Measurements from ENCODE around the gene LGR5. TPM values are rescaled to one million over a fixed set of nuclear protein-coding genes. Genes with fewer than 3 reads are reported as not detected.
A peak's percentile ranks its signal among the peaks of the same experiment; 100 is the strongest.

Gene LGR5
- total and polyA plus RNA-seq, 2 donors (not counting 3 experiments of a cell fraction or from before 2014, with no cell fraction given), result not detected

DNA sequence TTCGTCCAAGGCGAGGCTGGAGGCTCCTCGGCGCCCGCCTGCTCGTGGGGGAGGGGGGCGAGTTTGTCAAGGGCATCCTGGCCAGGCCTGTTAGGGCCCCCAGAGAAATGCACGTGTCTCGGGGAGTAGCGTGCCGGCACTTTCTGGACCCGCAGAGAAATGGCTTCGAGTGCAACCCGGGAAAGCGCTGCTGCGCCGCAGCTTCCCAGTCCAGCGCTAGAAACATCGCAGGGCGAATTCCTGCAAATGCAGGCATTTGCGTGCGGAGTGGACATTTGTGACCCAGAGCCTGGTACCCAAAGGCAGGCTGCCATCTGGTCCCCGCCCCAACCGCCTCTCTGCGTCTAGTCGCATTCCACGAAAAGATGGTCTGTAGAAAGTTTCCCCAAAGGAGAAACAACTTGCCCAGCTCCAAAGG, 756 bp downstream of the LGR5 start:
- intact Hi-C loops (cut with micrococcal nuclease) (no loop called here), dilution Hi-C loops (cut with MboI; ENCODE audit: extremely low pct_ligation_motif_present, low sequenced_read_pairs) (no loop called here)
- DNase-seq (ENCODE audit: low read depth, low spot score) (no peak), FAIRE-seq (no peak)
- no peak overlapping the region for H3K4me3 ChIP-seq (replicated peaks in 1 of 3; ENCODE audit: insufficient read depth in 1 of 3, low read depth in 1 of 3, low read length in 3 of 3)
- CTCF ChIA-PET, result interaction anchor here (1.8 kb wide), 1 partner anchor 48 kb away, joined by 4 read pairs; no protein-coding TSS in a partner anchor
- no peak overlapping the region for H3K4me2 ChIP-seq (ENCODE audit: insufficient read depth, low read length)
- peaks cover 41 to 62% of the 10 kb centered on the region in 2 experiments for H3K27me3 ChIP-seq (ENCODE audit: control insufficient read depth in 2 of 2, insufficient read depth in 2 of 2, low read length in 2 of 2)
- H3K9me3 ChIP-seq (replicated peaks; ENCODE audit: control insufficient read depth, insufficient read depth, low read length), result no peaks in the 10 kb centered on the region
- no TSS peak for BruUV-seq (replicated peaks)
- no peaks in the 10 kb centered on the region for H3K36me3 ChIP-seq (ENCODE audit: control insufficient read depth in 2 of 2, extremely low read depth in 1 of 2, insufficient read depth in 2 of 2, low read length in 2 of 2)
- H3K9ac ChIP-seq (replicated peaks; ENCODE audit: extremely low read depth, insufficient read depth, low read length), result no peak overlapping the region
- no peak overlapping the region for H3K27ac ChIP-seq (ENCODE audit: insufficient read depth, low read depth, low read length)
- no peaks in the 10 kb centered on the region for H3K79me2 ChIP-seq (ENCODE audit: control insufficient read depth, insufficient read depth, low read length)
- POLR2A ChIA-PET, result no interaction called here
- H2AFZ ChIP-seq (ENCODE audit: low read depth, low read length), result no peak overlapping the region
- H3K9me1 ChIP-seq (replicated peaks; ENCODE audit: control insufficient read depth, extremely low read depth, insufficient read depth, low read length), result no peaks in the 10 kb centered on the region
- TF ChIP-seq EZH2 (IDR thresholded peaks at IDR 0.05; ENCODE audit: borderline replicate concordance, low read depth, low read length, severe bottlenecking), result peak; percentile 89
- TF ChIP-seq, protein P1, sequence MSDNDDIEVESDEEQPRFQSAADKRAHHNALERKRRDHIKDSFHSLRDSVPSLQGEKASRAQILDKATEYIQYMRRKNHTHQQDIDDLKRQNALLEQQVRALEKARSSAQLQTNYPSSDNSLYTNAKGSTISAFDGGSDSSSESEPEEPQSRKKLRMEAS (IDR thresholded peaks at IDR 0.05; ENCODE audit: insufficient read depth, insufficient read length), result no peak
- H3K4me1 ChIP-seq (ENCODE audit: control insufficient read depth, extremely low read depth, insufficient read depth, low read length), result peaks cover 7% of the 10 kb centered on the region
- no peaks in the 10 kb centered on the region for H4K20me1 ChIP-seq (replicated peaks; ENCODE audit: control insufficient read depth, extremely low read depth, insufficient read depth, low read length)

DNA sequence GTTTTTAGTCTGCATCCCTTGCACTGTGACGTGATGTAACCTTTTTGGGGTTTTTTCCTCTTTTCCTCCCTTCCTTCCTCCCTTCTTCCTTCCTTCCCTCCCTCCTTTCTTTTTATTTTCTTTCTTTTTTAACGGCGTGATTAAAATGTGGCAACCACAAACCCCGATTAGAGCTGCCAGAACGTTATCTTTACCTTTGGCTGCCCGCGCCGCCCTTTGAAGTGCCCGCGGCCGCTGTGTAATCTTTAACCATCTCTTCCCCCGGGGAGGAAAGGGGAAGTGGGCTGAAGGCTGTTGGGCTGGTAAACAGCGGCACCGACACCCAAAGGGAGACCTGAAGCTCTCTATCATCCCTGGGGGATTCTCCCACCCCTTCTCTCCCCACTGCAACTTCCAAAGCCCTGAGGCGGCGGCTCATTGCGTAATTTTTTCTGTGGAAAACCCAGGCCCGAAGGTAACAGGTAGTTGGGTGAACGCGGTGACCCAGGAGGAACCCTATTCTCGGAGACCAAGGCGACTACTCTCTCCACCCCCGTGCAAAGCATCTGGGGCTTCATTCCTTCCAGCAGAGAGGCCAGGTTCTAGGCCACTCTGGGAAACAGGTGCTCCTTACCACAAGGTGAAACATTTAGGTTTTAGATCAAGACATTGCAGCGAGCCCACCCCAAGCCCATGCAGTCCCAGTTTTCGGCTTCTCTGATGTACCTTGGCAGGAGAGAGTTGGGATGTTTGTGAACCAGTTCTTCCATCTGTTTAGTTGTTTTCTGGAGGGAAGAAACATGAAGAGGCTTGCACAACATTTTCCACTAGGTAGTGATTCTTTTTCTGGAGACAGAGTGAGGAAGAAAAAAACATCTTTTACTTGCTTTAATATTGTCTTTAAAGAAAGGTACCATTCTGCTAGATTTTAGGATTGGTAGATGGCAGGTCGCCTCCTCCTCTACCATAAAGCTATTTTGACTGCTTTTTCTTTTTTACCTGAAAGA, 1.5 kb downstream of the LGR5 start:
- no peak overlapping the region for H3K4me2 ChIP-seq (ENCODE audit: insufficient read depth, low read length)
- CTCF ChIA-PET, result no interaction called here
- FAIRE-seq, result no peak

More for the DNA sequence above, 1.5 kb downstream of the LGR5 start:
- Histone ChIP-seq H2AFZ (ENCODE audit: low read depth, low read length) (no peak overlapping the region), H3K36me3 (ENCODE audit: control insufficient read depth in 2 of 2, extremely low read depth in 1 of 2, insufficient read depth in 2 of 2, low read length in 2 of 2) (no peaks in the 10 kb centered on the region), H3K27me3 (ENCODE audit: control insufficient read depth in 2 of 2, insufficient read depth in 2 of 2, low read length in 2 of 2) (peaks cover 41 to 69% of the 10 kb centered on the region in 2 experiments), H3K9me3 (replicated peaks; ENCODE audit: control insufficient read depth, insufficient read depth, low read length) (no peaks in the 10 kb centered on the region), H3K9me1 (replicated peaks; ENCODE audit: control insufficient read depth, extremely low read depth, insufficient read depth, low read length) (no peaks in the 10 kb centered on the region), H3K9ac (replicated peaks; ENCODE audit: extremely low read depth, insufficient read depth, low read length) (no peak overlapping the region), H3K79me2 (ENCODE audit: control insufficient read depth, insufficient read depth, low read length) (no peaks in the 10 kb centered on the region), H3K27ac (ENCODE audit: insufficient read depth, low read depth, low read length) (no peak overlapping the region), H4K20me1 (replicated peaks; ENCODE audit: control insufficient read depth, extremely low read depth, insufficient read depth, low read length) (no peaks in the 10 kb centered on the region), H3K4me1 (ENCODE audit: control insufficient read depth, extremely low read depth, insufficient read depth, low read length) (peaks cover 7% of the 10 kb centered on the region), H3K4me3 (replicated peaks in 1 of 3; ENCODE audit: insufficient read depth in 1 of 3, low read depth in 1 of 3, low read length in 3 of 3) (no peak overlapping the region)
- dilution Hi-C loops (cut with MboI; ENCODE audit: extremely low pct_ligation_motif_present, low sequenced_read_pairs) (no loop called here), intact Hi-C loops (cut with micrococcal nuclease) (no loop called here)
- POLR2A ChIA-PET, result no interaction called here
- no peak for TF ChIP-seq MYC (IDR thresholded peaks at IDR 0.05; ENCODE audit: low read depth, low read length)
- no peak for TF ChIP-seq GATA2 (IDR thresholded peaks at IDR 0.05; ENCODE audit: insufficient read depth, insufficient read length, low read depth, low read length)
- no peak for TF ChIP-seq POLR2A (IDR thresholded peaks at IDR 0.05; ENCODE audit: low read depth, low read length)
- TF ChIP-seq FOS (IDR thresholded peaks at IDR 0.05; ENCODE audit: borderline replicate concordance, insufficient read depth, low read length), result no peak
- TF ChIP-seq POLR2AphosphoS5 (IDR thresholded peaks at IDR 0.05; ENCODE audit: insufficient read depth, low read depth, low read length), result no peak
- TF ChIP-seq, protein P2, sequence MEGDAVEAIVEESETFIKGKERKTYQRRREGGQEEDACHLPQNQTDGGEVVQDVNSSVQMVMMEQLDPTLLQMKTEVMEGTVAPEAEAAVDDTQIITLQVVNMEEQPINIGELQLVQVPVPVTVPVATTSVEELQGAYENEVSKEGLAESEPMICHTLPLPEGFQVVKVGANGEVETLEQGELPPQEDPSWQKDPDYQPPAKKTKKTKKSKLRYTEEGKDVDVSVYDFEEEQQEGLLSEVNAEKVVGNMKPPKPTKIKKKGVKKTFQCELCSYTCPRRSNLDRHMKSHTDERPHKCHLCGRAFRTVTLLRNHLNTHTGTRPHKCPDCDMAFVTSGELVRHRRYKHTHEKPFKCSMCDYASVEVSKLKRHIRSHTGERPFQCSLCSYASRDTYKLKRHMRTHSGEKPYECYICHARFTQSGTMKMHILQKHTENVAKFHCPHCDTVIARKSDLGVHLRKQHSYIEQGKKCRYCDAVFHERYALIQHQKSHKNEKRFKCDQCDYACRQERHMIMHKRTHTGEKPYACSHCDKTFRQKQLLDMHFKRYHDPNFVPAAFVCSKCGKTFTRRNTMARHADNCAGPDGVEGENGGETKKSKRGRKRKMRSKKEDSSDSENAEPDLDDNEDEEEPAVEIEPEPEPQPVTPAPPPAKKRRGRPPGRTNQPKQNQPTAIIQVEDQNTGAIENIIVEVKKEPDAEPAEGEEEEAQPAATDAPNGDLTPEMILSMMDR (IDR thresholded peaks at IDR 0.05; ENCODE audit: extremely low read depth in 1 of 2, insufficient read depth in 1 of 2, low read depth in 1 of 2, low read length in 2 of 2), result no peak
- TF ChIP-seq, protein P1 (IDR thresholded peaks at IDR 0.05; ENCODE audit: insufficient read depth, insufficient read length), result no peak
- no peak for TF ChIP-seq EZH2 (IDR thresholded peaks at IDR 0.05; ENCODE audit: borderline replicate concordance, low read depth, low read length, severe bottlenecking)
- BruUV-seq (replicated peaks), result no TSS peak
- no peak for DNase-seq (ENCODE audit: low read depth, low spot score)

All from endothelial cell of umbilical vein (primary cell).